Activated effector memory CD4-positive, alpha-beta T cell treated with anti-CD3 and anti-CD28 coated beads, Interleukin-2, amount 50 U/mL, for 16 hours (primary cell): ENCODE measurements around the gene NBEA.

Experiments used
- DNase-seq: peaks from one replicate; pipeline ENCODE4 v3.0.0-alpha.2; 2020

The NBEA gene

GRCh38 chr13:35191883-35192282 is 249.8 kb downstream of the NBEA start:
- DNase-seq = no peak

GRCh38 chr13:35198613-35199200 is 256.6 kb downstream of the NBEA start:
- DNase-seq = no peak

- DNase-seq = no peak
Measured at GRCh38 chr13:35208587-35208986, 266.5 kb downstream of the NBEA start.

- no peak for DNase-seq
Measured at GRCh38 chr13:35210261-35210660, 268.2 kb downstream of the NBEA start.

- DNase-seq = no peak
Measured at GRCh38 chr13:35211949-35212348, 269.9 kb downstream of the NBEA start.

- DNase-seq = no peak
Measured at GRCh38 chr13:35213911-35214310, 271.8 kb downstream of the NBEA start.

- no peak for DNase-seq
Measured at GRCh38 chr13:35216131-35216530, 274.1 kb downstream of the NBEA start.

- no peak for DNase-seq
Measured at GRCh38 chr13:35219021-35219420, 277.0 kb downstream of the NBEA start.

- DNase-seq = no peak
Measured at GRCh38 chr13:35225159-35225558, 283.1 kb downstream of the NBEA start.

- no peak for DNase-seq
Measured at GRCh38 chr13:35225582-35225981, 283.5 kb downstream of the NBEA start.

- DNase-seq = no peak
Measured at GRCh38 chr13:35228536-35228935, 286.5 kb downstream of the NBEA start.

GRCh38 chr13:35231426-35231825 is 289.4 kb downstream of the NBEA start:
- DNase-seq = no peak

GRCh38 chr13:35238274-35238673 is 296.2 kb downstream of the NBEA start:
- DNase-seq = no peak

- no peak for DNase-seq
Measured at GRCh38 chr13:35252536-35253205, 310.6 kb downstream of the NBEA start.

GRCh38 chr13:35255241-35255640 is 313.2 kb downstream of the NBEA start:
- DNase-seq = no peak

GRCh38 chr13:35256459-35257148 is 314.5 kb downstream of the NBEA start:
- no peak for DNase-seq

- no peak for DNase-seq
Measured at GRCh38 chr13:35260316-35260715, 318.2 kb downstream of the NBEA start.

- no peak for DNase-seq
Measured at GRCh38 chr13:35266412-35266811, 324.3 kb downstream of the NBEA start.

- no peak for DNase-seq
Measured at GRCh38 chr13:35278917-35279316, 336.8 kb downstream of the NBEA start.

GRCh38 chr13:35279500-35279899 is 337.4 kb downstream of the NBEA start:
- DNase-seq = no peak

- DNase-seq = no peak
Measured at GRCh38 chr13:35283856-35284255, 341.8 kb downstream of the NBEA start.

- no peak for DNase-seq
Measured at GRCh38 chr13:35285677-35286076, 343.6 kb downstream of the NBEA start.

GRCh38 chr13:35292329-35292728 is 350.3 kb downstream of the NBEA start:
- no peak for DNase-seq

GRCh38 chr13:35293579-35294226 is 351.6 kb downstream of the NBEA start:
- no peak for DNase-seq
